Adrenal gland (tissue), 5 donors: ENCODE results near the gene CRIP1.

Source experiments
- CTCF ChIP-seq, 6 experiments: fragments of 450-650 bp in 4 of 6; fragments of 200-600 bp in 2 of 6; sonication (generic) in 1 of 6; IDR thresholded peaks; 1 replicate in 5 of 6; 2 replicates in 1 of 6; pipeline versions ENCODE4 v1.5.1 to v1.8.0; 2016 to 2021; ENCODE audit warnings: antibody characterized with exemption in 6 of 6, mild to moderate bottlenecking in 2 of 6, moderate library complexity in 1 of 6
- POLR2A ChIP-seq, 2 donors: fragments of 450-650 bp; IDR thresholded peaks; one replicate each; pipeline ENCODE4 v1.6.1; 2017; ENCODE audit warnings: antibody characterized with exemption in 2 of 2, mild to moderate bottlenecking in 2 of 2, moderate library complexity in 1 of 2
- donor health status: DM: no; HTN: no; CAD: no.

GRCh38 chr14:105533391-105533790 lies 46.7 kb downstream of the CRIP1 start:
- TF ChIP-seq CTCF (IDR thresholded peaks at IDR 0.05) (no peak), POLR2A (IDR thresholded peaks at IDR 0.05) (no peak)
